Activated CD4-positive, alpha-beta T cell treated with anti-CD3 and anti-CD28 coated beads, Interleukin-2, amount 10 ng/mL, durations not matched to agents 24 days and 14 days (primary cell): ENCODE results near the gene EEF2KMT. TPM values are rescaled to one million over a fixed set of nuclear protein-coding genes. Genes with fewer than 3 reads are reported as not detected.
"Not testable (repeated sequence)": the region's sequence is repeated elsewhere in the genome, so short reads cannot be mapped to it uniquely, and the experiment has no call there.

Experiments used
- DNase-seq: peaks from one replicate; pipeline ENCODE4 v3.0.0; 2022
- H3K27ac Mint-ChIP-seq: one replicate; pipeline ENCODE4 v1.8.0; 2022; ENCODE audit warnings: mild to moderate bottlenecking, mixed read lengths
- H3K27me3 Mint-ChIP-seq: one replicate; pipeline ENCODE4 v1.8.0; 2022; ENCODE audit warnings: mixed read lengths
- H3K36me3 Mint-ChIP-seq: one replicate; pipeline ENCODE4 v1.8.0; 2022; ENCODE audit warnings: low read depth, mild to moderate bottlenecking, mixed read lengths
- H3K4me1 Mint-ChIP-seq: one replicate; pipeline ENCODE4 v1.8.0; 2021; ENCODE audit warnings: mixed read lengths
- H3K4me3 Mint-ChIP-seq: one replicate; pipeline ENCODE4 v1.8.0; 2022; ENCODE audit warnings: mild to moderate bottlenecking, moderate library complexity, mixed read lengths
- H3K9me3 Mint-ChIP-seq: one replicate; pipeline ENCODE4 v1.8.0; 2021; ENCODE audit warnings: mixed read lengths
- intact Hi-C: fragments of 100-400 bp; cut with micrococcal nuclease; formaldehyde crosslinking; loops from one replicate; pipeline ENCODE4 v1.15.1; 2023
- total RNA-seq: library from RNA; stranded (reverse); gene quantifications from 2 replicates; pipeline ENCODE4 v1.2.3, GENCODE V29; 2022

Gene EEF2KMT
- total RNA-seq, 1 donor from 2014 or later, result 31.6 TPM

DNA sequence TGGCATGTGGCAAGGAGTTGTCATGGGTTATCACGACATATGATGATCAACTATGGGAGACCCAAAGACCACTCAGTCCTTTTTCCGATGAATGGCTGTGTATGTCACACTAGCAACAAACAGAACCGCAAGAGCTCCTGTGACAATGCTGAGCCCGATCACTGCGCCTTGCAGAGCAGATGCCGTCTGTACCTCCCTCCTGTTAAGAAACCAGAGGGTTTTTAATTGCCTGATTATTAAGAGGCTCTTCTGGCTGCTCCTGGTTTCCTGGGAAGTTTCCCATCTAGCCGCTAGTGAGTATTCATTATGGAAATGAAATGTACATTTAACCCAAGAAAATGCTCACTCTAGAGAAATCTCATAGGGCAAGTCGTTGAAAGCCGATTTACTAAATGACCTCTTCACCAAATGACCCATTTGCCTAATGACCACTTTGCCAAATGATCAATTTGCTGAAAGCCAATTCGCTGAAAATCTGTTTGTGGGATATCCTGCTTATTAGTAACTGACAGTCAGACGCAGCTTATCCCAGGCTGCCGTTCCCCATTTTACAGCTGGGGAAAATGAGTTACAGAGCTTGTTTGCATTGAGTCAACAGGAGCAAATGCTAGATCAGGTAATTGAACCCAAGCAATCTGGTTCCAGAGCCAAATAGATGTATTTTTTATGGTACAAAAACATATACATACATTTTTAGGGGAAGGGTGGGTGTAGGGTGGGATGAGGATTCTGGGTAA lies 5.9 kb upstream of the EEF2KMT start:
- H3K9me3 Mint-ChIP-seq, H3K36me3 Mint-ChIP-seq: not testable (repeated sequence)

GRCh38 chr16:5099174-5099573 lies 1.6 kb upstream of the EEF2KMT start:
- H3K27ac Mint-ChIP-seq, result not testable (repeated sequence)

More for the DNA sequence above, 5.9 kb upstream of the EEF2KMT start:
- DNase-seq, H3K27ac Mint-ChIP-seq, H3K4me3 Mint-ChIP-seq, intact Hi-C loops, H3K4me1 Mint-ChIP-seq: not testable (repeated sequence)
- H3K27me3 Mint-ChIP-seq, result peaks cover 14% of the 10 kb centered on the region

DNA sequence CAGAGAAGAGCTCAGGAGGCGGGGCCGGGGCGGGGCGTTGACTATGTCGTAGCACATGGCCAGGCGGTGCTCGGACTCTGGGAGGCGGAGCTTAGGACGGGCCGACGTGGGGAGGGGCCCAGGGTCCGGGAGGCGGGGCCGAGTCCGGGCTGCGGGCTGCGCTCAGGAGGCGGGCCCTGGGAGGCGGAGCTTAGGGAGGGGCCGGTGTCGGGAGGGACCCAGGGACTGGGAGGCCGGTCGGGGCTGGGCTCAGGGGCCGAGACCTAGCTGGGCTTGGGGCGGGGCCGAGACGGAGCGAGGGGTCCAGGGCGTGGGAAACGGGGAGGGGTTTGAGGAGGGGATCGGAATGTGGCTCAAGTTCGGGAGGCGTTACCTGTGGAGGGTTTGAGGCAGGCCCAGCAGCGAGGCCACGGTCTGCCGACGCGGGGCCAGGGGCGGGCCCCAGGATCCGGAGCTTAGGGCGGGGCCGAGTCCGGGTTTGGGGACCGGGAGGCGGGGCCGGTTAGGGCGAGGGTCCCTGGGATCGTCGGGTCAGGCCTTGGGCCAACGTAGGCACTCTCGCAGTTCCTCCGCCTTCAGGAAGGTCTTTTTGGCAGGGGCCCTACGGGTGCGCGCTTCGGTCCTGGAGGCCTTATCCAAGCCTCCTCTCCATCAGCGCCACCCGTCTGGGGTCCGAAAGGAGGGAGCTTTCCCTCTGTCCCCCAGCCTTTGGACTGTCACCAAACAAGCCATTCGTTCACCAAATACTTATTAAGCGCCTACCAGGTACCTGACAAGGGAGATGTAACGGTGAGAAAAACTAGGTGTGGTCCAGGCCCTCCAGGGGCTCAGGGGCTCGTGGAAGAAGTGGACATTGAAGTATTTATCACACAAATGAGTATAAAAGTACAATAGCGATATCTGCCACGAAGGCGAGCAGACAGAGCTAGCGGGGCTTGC lies 895 bp upstream of the EEF2KMT start:
- H3K4me3 Mint-ChIP-seq, result peak overlapping the region; percentile 94
- H3K36me3 Mint-ChIP-seq, H3K9me3 Mint-ChIP-seq: not testable (repeated sequence)
- intact Hi-C loops, result loop anchor here (1.0 to 10.0 kb wide), 2 partner anchors 251 to 484 kb away; partner anchors contain the start of genes GLYR1, UBALD1 and UBN1
- peaks cover 12% of the 10 kb centered on the region for H3K27me3 Mint-ChIP-seq
- peaks cover 17% of the 10 kb centered on the region for H3K4me1 Mint-ChIP-seq
- peak; percentile 94 for DNase-seq
- H3K27ac Mint-ChIP-seq, result peak overlapping the region; percentile 92

More at GRCh38 chr16:5099174-5099573, 1.6 kb upstream of the EEF2KMT start:
- intact Hi-C loops, result loop anchor here (10.0 kb wide), 1 partner anchor 484 kb away; the partner anchor contains the start of gene UBALD1
- not testable (repeated sequence) for H3K9me3 Mint-ChIP-seq, H3K36me3 Mint-ChIP-seq, DNase-seq
- Mint-ChIP-seq H3K4me1 (peaks cover 17% of the 10 kb centered on the region), H3K4me3 (peak overlapping the region; percentile 94), H3K27me3 (peaks cover 14% of the 10 kb centered on the region)

- not testable (repeated sequence) for H3K9me3 Mint-ChIP-seq, H3K36me3 Mint-ChIP-seq
- intact Hi-C loops, result loop anchor here (1.0 to 10.0 kb wide), 3 partner anchors 24 to 482 kb away; partner anchors contain the start of genes SEC14L5 and UBALD1
- H3K27me3 Mint-ChIP-seq, result peaks cover 11% of the 10 kb centered on the region
- H3K4me1 Mint-ChIP-seq, result peaks cover 21% of the 10 kb centered on the region
- H3K27ac Mint-ChIP-seq, result peak overlapping the region; percentile 90
- H3K4me3 Mint-ChIP-seq, result peak overlapping the region; percentile 94
- DNase-seq, result peak; percentile 78
Observed at GRCh38 chr16:5097061-5097469, 530 bp downstream of the EEF2KMT start.

DNA sequence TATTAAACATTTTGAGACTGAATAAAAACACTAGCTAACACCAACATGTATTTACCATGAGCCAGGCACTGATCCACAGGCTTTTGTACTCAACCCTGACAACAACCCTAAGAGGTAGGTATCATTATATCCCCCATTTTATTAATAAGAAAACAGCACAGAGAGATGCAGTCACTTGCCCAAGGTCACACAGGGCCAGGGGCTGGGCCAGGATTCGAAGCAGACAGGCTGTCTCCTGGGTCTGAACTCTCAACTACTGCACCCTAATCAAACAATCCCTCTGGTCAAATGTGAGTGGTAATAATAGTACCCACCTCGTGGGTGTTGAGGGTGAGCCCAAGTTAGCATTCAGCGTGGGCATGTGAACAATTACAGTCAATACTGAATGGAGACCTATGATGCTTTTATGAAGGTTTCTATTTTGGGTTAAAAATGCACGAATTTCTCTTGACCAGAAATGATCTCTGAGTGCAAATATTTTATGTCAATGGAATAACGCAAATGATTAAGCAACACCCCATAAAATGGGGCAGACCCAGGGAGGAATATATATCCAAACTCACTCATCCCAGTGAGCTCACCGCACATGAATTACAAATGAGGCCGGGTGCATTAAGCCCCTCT lies 1.0 kb downstream of the EEF2KMT start:
- peak overlapping the region; percentile 90 for H3K27ac Mint-ChIP-seq
- peak overlapping the region; percentile 94 for H3K4me3 Mint-ChIP-seq
- H3K27me3 Mint-ChIP-seq, result peaks cover 11% of the 10 kb centered on the region
- not testable (repeated sequence) for H3K36me3 Mint-ChIP-seq, H3K9me3 Mint-ChIP-seq
- DNase-seq, result peak; percentile 63
- peaks cover 22% of the 10 kb centered on the region for H3K4me1 Mint-ChIP-seq
- intact Hi-C loops, result loop anchor here (1.0 to 10.0 kb wide), 3 partner anchors 24 to 482 kb away; partner anchors contain the start of genes SEC14L5 and UBALD1

DNA sequence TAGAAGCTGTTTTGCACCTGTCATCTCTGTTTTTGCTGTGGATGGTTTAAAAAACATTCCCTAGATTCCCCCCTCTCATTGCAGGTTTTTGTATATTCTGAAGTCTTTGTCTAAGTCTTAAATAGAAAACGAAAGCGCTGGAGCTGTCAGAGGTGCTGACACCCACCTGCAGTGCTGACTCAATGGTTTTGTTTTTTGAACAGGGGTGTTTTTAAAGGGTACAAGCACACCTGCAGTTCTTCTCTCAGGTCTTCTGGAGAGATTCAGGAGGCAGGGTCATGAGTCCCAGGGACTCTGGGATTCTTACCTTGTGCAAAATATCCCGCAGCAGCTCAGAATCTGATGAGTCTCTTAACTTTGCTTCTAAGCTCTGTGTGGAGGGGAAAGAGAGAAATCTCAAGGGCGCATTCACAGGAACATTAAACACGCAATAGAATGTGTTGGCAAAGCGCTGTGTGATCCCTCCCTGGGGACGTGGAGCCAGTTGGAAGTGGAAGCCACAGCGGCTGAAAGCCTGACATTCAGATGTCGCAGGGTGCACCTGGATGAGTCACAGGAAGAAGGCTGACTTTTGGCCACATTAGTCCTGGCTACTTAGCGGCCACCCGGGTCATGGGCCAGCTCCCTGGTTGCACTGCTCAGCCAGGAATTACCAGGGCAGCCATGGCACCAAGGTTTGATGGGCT lies 2.3 kb downstream of the EEF2KMT start:
- H3K4me3 Mint-ChIP-seq, H3K27me3 Mint-ChIP-seq, DNase-seq, H3K36me3 Mint-ChIP-seq, H3K9me3 Mint-ChIP-seq: not testable (repeated sequence)
- intact Hi-C loops, result loop anchor here (10.0 kb wide), 1 partner anchor 480 kb away; the partner anchor contains the start of gene UBALD1
- Mint-ChIP-seq H3K27ac (peak overlapping the region; percentile 25), H3K4me1 (peaks cover 22% of the 10 kb centered on the region)

GRCh38 chr16:5093746-5094145 lies 3.8 kb downstream of the EEF2KMT start:
- not testable (repeated sequence) for H3K27me3 Mint-ChIP-seq

GRCh38 chr16:5093081-5093480 lies 4.5 kb downstream of the EEF2KMT start:
- H3K4me1 Mint-ChIP-seq, result peaks cover 19% of the 10 kb centered on the region
- H3K27ac Mint-ChIP-seq, H3K9me3 Mint-ChIP-seq, DNase-seq, H3K27me3 Mint-ChIP-seq, H3K36me3 Mint-ChIP-seq, H3K4me3 Mint-ChIP-seq: not testable (repeated sequence)
- intact Hi-C loops, result loop anchor here (2.0 to 10.0 kb wide), 2 partner anchors 36 to 478 kb away; partner anchors contain the start of gene UBALD1

More at GRCh38 chr16:5093746-5094145, 3.8 kb downstream of the EEF2KMT start:
- not testable (repeated sequence) for H3K27ac Mint-ChIP-seq, H3K36me3 Mint-ChIP-seq, DNase-seq, H3K4me3 Mint-ChIP-seq, H3K9me3 Mint-ChIP-seq
- H3K4me1 Mint-ChIP-seq, result peaks cover 20% of the 10 kb centered on the region
- intact Hi-C loops, result loop anchor here (2.0 to 10.0 kb wide), 2 partner anchors 37 to 479 kb away; partner anchors contain the start of gene UBALD1

GRCh38 chr16:5090592-5090991 lies 7.0 kb downstream of the EEF2KMT start:
- not testable (repeated sequence) for H3K4me3 Mint-ChIP-seq, DNase-seq, H3K27me3 Mint-ChIP-seq, H3K27ac Mint-ChIP-seq, H3K9me3 Mint-ChIP-seq
- intact Hi-C loops, result loop anchor here (10.0 kb wide), 1 partner anchor 476 kb away; the partner anchor contains the start of gene UBALD1
- Mint-ChIP-seq H3K36me3 (peaks cover 17% of the 10 kb centered on the region), H3K4me1 (peaks cover 11% of the 10 kb centered on the region)

GRCh38 chr16:5089911-5090555 lies 7.6 kb downstream of the EEF2KMT start:
- H3K36me3 Mint-ChIP-seq, result peaks cover 22% of the 10 kb centered on the region
- H3K4me3 Mint-ChIP-seq, DNase-seq, H3K27me3 Mint-ChIP-seq, H3K9me3 Mint-ChIP-seq, H3K27ac Mint-ChIP-seq, H3K4me1 Mint-ChIP-seq: not testable (repeated sequence)
- intact Hi-C loops, result loop anchor here (10.0 kb wide), 1 partner anchor 475 kb away; the partner anchor contains the start of gene UBALD1

- not testable (repeated sequence) for H3K4me1 Mint-ChIP-seq
Observed at GRCh38 chr16:5088936-5089335, 8.7 kb downstream of the EEF2KMT start.

GRCh38 chr16:5088086-5088790 lies 9.4 kb downstream of the EEF2KMT start:
- H3K4me1 Mint-ChIP-seq, H3K27me3 Mint-ChIP-seq, H3K27ac Mint-ChIP-seq, H3K9me3 Mint-ChIP-seq, DNase-seq, H3K4me3 Mint-ChIP-seq, intact Hi-C loops: not testable (repeated sequence)
- H3K36me3 Mint-ChIP-seq, result peaks cover 26% of the 10 kb centered on the region

More at GRCh38 chr16:5088936-5089335, 8.7 kb downstream of the EEF2KMT start:
- DNase-seq, H3K4me3 Mint-ChIP-seq, H3K27me3 Mint-ChIP-seq, intact Hi-C loops, H3K9me3 Mint-ChIP-seq, H3K27ac Mint-ChIP-seq: not testable (repeated sequence)
- peaks cover 27% of the 10 kb centered on the region for H3K36me3 Mint-ChIP-seq
